ENCODE results near the gene LRP1-AS. TPM values are rescaled to one million over a fixed set of nuclear protein-coding genes. Genes with fewer than 3 reads are reported as not detected.

The LRP1-AS gene
- total RNA-seq, 4 donors from 2014 or later: not detected

DNA sequence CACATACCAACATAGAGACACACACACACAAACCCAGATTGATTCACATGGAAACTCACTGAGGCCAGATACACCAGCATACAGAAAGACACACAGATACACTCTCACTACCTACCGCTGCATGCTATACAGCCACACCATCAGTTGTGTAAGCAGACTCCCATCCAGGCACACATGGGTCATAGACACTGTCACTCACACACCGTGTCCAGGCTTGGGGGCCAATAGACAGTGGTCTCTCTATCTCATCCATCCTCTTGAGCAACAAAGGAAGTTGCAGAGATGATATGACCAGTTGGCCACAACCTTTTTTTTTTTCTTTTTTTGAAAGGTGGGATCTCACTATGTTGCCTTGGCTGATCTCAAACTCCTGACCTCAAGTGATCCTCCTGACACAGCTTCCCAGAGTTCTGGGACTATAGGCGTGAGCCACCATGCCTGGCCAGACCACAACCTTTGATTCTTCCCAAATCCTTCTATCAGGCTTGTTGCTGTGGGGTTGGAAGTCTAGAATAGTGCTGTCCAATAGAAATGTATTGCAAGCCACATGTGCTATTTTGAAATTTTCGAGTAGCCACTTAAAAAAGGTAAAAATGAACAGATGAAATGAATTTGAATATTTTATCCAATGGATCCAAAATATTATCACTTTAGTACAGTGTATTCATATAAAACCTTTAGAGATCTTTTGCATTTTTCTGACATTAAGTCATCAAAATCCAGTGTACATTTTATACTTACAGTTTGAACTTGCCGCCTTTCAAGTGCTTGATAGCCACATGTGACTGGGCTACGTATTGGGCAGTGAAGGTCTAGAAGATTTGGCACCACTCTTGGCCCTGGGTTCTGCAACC is 7.4 kb downstream of the LRP1-AS start:
- TF ChIP-seq CTCF (IDR thresholded peaks at IDR 0.05; ENCODE audit: low read depth): no peak

DNA sequence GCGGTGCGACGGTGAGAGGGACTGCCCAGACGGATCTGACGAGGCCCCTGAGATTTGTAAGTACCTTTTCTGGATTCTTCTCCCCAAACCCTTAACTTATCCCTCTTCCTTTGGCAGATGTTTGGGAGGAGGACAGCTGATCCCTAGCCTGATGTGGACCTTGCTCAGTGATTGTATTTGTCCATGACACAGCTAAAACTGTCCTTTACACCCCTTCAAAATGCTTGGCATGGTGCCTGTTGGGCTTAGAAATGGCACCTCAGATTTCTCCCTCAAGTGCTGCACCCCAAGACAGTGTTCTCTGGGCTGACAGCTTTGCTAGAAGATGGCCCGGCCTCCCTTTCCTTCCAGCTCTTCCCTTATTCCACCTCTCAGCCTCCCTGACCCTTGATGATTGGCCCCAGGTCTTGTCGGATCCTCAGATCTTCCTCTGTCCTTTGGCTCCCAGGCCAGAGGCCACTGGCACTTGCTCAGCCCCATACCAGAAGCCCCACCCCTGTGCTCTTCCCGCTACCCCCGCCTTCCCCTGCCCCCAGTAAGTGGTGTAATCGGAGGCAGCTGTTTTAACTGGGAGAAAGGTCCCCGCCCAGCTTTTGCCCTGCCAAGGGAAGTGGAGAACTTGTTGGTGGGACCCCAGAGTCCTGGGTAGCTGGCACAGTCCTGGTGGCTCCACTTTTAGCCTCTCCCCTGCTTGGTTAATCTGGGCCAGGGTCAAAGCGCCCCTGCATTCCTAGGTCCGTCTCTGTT is 8.7 kb downstream of the LRP1-AS start:
- no peak for TF ChIP-seq CTCF (IDR thresholded peaks at IDR 0.05; ENCODE audit: low read depth)

GRCh38 chr12:57135527-57136326 is 11.7 kb downstream of the LRP1-AS start:
- no peak for TF ChIP-seq CTCF (IDR thresholded peaks at IDR 0.05; ENCODE audit: low read depth)

GRCh38 chr12:57134949-57135348 is 12.5 kb downstream of the LRP1-AS start:
- TF ChIP-seq CTCF (IDR thresholded peaks at IDR 0.05; ENCODE audit: low read depth): no peak

- no peak for TF ChIP-seq CTCF (IDR thresholded peaks at IDR 0.05; ENCODE audit: low read depth)
These were observed 13.5 kb downstream of the LRP1-AS start for GRCh38 chr12:57133916-57134315.

- TF ChIP-seq CTCF (IDR thresholded peaks at IDR 0.05; ENCODE audit: low read depth): no peak
These were observed 14.3 kb downstream of the LRP1-AS start for GRCh38 chr12:57133013-57133569.

Data from subcutaneous adipose tissue (tissue), 4 donors.